Germinal center (tissue), 1 donor: Measurements from ENCODE around the gene SPG7.
"Not testable (repeated sequence)": the region's sequence is repeated elsewhere in the genome, so short reads cannot be mapped to it uniquely, and the experiment has no call there.

ENCODE experiments used
- DNase-seq: peaks from one replicate; pipeline ENCODE4 v3.0.0; 2012; ENCODE audit warnings: mixed read lengths, low spot score

Gene SPG7

DNA sequence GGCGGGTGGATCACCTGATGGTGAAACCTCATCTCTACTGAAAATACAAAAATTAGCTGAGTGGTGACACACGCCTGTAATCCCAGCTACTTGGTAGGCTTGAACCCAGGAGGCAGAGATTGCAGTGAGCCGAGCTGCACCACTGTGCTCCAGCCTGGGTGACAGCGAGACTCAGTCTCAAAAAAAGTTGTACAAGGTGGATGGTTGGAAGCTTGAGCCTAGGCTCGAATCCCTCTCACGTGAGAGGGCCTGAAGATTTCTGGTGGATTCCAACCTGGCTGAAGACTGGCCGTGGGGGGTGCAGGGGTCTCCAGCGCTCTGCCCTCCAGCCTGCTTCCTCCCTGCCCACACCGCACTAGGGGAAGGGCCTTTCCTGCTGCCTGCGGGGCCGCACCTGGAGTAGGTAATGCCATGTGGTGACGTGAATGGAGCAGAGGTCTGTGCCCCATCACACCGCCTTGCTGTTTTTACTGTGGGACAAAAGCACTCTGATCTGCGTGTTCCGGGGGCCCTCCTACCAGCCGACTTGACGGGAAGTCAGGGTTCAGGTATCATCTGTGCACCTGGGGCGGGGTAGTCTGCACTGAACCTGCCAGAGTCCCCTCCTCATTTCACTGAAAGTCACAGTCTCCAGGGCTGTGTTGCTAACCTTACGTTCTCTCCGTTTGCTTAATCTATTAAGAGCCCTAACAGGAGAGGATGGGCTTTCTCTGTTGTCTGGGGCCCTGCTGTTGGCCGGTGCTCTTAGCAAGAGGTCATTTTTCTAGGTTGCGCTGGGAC is 56.5 kb downstream of the SPG7 start:
- no peak for DNase-seq

DNA sequence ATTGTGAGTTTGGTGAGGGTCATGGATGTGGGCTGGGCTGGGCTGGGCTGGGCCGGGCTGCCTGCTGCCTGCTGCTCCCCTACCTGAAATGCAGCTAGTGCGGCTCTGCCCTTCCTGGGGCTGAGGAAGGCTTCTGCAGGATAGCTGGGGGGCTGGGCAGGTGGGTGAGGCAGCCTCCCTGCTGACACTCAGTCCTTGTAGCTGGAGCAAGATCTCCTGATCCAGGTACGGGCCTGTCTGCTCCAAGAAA is 57.0 kb downstream of the SPG7 start:
- no peak for DNase-seq

DNA sequence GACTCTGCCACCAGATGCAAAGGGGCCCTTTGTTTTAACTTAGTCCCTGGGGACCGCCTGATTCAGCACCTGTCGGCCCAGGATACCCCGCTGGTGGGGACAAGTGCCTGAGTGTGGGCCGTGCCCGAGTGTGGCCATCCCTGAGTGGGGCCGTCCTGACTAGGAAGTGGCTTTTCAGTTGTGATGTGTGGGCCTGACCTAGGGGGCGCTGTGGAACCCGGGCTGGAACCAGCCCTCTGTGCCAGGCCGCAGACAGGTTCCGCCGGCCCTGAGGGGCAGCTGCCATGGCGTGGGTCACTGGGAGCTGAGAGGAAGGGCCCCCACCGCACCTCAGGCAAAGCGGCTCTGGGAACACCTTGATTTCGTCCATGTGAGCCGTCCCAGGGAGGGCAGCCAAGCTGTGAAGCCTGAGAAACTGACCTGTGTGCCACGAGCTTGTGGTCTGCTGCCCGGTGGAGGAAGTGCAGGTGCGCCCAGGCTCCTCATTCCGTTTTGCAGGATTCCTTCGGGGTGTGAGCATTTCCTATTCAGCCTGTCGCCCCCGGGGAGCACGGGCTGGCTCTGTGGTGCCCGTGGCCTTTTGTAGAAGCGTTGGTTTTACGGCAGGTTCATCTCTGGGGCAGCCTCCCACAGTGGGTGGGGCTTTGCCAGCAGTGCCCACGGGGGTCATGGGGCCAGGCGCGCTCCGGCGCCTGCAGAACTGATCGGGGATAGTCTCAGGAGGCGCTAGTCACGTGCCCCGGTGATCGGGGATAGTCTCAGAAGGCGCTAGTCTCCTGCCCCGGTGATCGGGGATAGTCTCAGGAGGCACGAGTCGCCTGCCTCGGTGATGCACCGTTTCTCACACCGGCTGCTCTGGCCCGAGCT is 57.5 kb downstream of the SPG7 start:
- peak; percentile 37 for DNase-seq

DNA sequence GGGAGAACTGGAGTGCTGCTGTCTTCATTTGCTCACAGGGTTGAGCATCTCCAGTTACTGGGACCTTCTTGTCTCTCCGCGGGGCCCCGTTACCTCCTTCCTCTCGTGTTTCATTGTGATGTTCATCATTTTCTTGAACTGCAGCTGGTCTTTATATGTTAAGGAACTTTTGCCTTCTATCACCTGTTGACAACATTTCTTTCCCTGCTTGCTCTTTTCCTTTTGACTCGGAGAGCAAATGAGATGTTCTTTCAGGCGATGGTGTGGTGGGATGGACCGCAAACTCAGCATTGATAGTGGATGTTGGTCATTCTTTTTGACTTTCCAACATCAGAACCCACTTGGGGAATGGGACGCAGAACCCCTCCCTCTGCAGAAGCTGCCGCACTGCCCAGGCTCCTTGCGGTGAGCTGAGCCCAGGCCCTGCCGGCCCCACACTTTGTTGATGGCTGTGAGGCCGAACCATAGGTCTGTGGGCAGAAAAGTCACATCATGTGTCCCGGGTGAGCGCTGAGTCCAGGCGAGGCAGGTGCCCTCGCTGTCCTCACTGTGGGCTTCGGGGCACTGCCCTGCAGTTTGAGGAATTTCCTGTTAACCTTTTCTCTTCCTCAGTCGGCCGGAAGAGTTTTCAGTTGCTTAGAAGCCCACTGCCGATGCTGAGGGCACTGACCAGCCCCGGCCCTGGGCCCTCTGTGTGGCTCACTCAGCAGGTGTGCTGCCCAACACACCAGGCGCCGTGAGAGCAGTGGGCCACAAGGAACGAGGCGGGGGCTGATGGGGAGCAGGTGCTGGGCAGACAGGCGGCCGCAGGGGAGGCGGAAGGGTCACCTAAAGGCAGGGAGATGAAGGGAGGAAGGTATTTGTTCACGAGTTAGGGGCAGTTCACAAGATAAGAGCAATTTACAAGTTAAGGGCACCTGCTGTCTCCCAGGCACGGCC is 59.7 kb downstream of the SPG7 start:
- no peak for DNase-seq

DNA sequence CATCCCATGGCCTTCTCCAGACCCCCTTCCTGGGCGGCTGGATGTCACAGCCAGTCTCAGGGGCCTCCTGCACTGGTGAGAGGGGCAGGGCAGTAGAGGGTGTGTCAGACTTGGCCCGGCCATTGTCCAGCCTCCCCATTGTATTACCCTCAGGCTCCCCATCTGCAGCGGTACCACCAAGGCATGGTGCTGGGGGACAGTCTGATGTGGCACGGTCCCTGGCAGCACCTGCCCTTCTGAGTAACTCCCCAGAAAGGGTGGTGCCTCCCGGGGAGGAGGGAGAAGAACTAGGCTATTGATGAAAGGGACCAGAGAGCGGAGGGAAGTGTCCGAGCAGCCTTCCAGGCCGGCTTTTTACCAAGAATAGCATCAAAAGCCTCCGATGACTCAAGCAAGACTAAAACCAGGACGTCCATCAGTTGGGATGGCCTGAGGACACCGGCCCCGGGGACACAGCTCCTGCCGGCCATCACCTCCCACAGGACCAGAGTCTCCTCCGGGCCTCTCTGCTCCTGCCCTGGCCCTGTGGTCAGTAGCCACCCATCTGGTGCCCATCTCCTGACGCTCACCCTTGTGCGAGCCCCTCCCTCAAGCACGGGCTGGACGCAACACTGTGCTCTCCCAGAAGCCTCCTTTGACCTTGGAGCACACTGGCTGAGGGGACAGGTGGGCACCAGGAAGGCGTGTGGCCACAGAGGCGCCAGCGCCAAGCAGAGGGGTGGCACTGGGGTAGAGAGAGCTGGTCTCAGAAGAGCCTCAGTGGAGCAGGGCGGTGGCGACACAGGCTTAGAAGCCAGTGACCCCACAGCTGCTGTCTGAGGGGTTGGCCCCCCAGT is 61.5 kb downstream of the SPG7 start:
- DNase-seq, result no peak

DNA sequence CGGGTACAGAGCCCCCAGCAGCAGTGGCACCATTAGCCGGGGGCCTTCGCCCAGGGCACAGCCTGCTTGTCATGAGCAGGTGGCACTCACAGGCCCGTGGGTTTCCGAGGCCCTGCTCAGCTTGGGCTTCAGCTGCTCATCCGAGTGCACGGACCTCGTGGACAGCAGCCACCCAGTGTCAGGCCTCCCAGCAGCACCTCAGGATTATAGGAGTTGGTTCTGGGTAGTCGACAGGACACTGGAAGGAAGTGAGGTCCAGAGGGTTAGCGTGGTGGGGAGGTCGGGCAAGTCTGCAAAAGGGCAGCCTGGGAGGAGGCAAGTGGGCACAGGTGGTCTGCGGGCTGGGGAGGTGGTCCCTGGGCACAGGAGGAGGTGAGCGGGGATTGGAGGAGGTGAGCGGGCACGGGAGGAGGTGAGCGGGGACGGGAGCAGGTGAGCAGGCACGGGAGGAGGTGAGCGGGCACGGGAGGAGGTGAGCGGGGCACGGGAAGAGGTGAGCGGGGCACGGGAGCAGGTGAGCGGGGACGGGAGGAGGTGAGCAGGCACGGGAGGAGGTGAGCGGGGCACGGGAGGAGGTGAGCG is 62.2 kb downstream of the SPG7 start:
- no peak for DNase-seq

DNA sequence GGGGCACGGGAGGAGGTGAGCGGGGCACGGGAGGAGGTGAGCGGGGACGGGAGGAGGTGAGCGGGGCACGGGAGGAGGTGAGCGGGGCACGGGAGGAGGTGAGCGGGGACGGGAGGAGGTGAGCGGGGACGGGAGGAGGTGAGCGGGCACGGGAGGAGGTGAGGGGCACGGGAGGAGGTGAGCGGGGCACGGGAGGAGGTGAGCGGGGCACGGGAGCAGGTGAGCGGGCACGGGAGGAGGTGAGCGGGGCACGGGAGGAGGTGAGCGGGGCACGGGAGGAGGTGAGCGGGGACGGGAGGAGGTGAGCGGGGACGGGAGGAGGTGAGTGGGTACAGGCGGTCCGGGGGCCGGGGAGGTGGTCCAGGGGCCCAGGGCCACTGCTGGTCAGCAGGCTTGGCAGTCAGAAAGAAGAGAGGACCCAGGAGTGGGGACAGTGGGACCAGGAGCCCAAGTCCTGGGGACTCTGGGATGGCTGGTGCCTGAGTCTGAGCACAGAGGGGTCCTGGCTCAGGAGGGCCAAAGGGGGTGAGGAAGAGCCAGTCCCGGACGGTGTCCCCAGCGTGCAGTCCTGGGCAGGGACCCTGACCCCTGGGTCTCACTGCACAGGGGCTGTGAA is 62.9 kb downstream of the SPG7 start:
- DNase-seq, result not testable (repeated sequence)

DNA sequence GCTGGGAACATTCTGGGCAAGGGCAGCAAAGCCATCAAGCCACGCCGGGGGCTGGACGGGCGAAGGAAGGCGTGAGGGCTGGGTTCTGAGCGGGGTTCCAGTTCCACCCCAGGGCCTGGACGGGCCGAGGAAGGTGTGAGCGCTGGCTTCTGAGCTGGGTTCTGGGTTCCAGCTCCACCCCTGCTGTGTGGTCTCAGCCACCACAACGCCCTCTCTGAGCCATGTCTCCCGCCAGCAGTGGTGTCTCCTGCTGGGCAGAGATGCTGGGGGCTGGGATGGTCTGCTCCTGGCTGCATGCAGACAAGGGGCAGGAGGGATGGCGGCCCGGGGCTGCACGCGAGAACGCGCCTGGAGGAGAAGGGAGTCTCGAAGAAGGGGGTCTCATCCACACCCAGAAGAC is 63.4 kb downstream of the SPG7 start:
- no peak for DNase-seq

DNA sequence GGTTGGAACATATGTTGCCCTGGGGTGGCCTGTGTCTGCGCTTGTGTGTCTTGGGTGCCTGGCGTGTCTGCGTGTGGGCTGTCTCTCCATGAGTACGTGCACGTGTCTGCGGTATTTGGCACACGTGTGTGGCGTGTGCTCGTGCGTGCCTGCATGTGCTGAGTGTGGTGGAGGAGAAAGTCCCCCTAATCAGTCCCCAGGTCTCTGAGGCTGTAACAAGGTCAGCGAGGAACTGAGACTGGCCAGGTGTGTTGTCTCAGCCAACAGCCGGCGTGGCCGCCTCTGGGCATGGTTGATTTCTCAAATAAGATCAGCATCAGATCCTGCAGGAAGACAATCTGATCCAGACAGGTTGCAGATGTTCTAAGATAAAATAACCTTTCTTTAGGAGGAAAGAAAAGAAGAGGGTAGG is 63.9 kb downstream of the SPG7 start:
- DNase-seq, result no peak

DNA sequence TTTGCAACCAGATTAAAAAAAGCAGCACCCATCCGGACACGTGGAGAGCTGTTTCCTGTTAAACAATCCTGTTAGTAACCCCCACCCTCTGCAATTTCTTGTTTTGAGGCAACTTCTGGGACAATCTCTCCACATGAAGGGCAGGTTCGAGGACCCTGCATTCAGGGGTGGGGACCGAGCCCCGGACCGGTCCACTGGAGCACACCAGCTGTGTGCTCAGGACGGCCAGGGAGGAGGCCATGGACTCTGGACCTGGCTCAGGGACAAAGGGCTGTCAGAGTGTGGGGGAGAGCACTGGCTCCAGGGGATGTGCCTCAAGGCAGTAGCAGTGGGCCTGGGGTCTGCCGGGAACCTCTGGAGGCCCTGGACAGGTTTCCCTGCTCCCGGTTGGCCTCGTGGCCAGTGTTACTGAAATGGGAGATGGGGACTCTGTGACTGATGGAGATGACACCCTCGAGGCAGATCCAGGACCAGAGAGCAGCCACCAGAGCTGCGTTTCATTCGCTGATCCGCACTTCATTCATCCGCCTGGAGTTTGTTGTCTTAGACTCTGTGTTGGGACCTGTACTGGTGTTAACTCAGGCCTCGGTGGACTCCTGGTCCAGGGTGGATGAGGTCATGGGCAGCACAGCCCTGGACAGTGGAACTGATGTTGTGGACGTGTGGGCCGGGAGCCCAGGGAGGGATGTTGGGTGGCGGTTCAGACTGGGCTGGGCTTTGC is 64.4 kb downstream of the SPG7 start:
- DNase-seq, result no peak

DNA sequence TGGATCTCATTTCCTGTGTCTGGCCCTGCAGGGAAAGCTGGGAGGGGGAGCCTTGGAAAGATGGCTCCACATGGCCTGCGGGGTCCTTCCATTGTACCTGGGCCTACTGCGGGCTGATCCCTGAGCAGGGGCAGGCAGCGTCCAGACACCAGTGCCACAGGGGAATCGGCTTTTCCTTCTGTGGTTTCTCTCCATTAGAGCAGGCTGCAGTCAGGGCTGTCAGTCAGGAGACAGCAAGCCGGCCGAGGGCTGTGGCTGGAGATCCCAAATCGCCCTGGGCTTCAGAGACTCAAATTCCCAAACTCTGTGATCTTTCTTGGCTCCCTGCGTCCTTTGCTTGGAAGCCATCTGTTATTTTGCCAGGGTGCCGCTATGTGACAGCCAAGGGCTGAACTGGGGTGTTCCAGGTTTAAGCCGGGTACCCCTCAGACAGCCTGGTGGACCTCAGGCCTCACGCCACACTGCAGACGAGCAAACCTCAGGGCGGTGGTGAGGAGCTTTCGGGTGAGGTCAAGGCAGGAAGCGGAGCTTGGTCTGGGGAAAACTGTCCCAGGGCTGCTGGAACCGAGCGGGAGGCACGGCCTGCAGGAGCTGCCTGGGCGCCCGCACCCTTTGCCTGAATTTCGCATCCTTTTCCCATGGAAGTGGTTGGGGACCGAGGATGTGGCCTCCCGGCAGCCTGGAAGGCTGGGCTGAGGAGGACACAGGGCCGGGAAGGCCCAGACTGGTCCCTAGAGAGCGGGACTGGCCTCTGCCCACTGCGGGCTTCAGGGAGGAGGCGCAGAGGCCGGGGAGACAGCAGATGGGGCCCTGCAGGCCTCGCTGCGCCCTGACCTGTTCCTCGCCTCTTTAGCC is 65.8 kb downstream of the SPG7 start:
- no peak for DNase-seq

DNA sequence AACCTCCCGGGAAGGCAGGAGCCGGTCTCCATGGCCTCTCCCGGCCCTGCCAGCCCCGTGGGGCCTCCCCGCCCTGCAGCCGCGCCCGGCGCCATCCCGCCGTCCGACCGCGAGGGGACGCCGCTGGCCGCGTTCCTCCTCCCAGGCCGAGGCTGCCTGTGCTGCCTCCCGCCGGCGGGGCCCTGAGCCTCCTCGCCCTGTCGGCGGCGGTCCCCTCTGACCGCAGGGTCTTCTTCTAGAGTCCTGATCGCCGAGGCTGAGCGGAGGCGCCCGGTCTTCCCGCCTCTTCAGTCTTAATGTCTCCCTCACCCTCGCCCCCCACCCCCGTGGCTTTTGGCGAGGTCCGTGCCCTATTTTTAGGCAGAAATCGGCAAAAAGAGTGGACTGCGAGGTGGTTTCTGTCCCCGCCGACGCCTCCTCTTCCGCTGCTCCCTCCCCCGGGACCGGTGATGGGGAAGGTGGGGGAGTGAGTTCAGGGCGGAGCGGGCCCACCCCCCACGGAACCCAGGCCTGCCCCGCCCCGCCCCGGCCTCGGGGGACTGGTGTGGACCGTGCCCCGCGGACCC is 66.6 kb downstream of the SPG7 start:
- DNase-seq, result peak; percentile 80

DNA sequence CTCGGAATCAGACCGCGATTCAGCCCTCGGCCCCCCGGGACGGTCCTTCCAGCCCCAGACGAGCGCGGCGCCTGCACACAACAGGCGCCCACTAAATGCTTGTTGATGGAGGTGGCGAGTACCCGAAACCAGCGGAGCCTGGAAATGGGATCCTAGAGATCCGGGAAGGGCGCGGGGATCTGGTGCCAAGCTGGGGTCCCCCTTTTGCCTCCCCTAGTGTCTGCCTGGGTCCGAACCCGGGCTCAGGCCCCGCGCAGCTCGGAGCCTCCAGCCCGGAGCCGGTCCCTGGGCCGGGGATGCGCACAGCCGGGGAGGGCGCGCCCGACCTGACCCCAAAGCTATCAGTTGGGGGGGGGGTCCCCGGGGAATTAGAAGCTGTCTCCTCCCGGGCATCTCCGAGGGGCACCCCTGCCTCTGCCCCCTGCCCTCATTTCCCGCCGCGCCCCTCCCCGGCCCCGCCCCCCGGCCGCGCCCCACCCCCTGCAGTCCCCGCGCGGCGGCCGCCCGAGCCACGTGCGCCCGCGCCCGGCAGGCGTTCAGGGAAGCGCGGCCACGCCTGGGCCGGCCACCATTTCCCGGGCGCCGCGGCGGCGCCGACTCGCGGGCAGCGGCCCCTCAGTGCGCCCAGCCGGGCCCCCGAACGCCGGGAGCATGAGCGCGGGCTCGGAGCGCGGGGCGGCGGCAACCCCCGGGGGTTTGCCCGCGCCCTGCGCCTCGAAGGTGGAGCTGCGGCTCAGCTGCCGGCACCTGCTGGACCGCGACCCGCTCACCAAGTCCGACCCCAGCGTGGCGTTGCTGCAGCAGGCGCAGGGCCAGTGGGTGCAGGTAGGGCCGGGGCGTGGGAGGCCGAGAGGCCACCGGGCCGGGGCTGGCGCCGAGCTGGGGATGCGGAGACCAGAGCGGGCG is 67.3 kb downstream of the SPG7 start, which contains the start of gene CPNE7:
Gene CPNE7, plus strand, starts transcription at position 512 of the 906 bp plus-strand sequence. Its CDS starts 140 bp downstream, at position 652.
- DNase-seq, result peak; percentile 54

DNA sequence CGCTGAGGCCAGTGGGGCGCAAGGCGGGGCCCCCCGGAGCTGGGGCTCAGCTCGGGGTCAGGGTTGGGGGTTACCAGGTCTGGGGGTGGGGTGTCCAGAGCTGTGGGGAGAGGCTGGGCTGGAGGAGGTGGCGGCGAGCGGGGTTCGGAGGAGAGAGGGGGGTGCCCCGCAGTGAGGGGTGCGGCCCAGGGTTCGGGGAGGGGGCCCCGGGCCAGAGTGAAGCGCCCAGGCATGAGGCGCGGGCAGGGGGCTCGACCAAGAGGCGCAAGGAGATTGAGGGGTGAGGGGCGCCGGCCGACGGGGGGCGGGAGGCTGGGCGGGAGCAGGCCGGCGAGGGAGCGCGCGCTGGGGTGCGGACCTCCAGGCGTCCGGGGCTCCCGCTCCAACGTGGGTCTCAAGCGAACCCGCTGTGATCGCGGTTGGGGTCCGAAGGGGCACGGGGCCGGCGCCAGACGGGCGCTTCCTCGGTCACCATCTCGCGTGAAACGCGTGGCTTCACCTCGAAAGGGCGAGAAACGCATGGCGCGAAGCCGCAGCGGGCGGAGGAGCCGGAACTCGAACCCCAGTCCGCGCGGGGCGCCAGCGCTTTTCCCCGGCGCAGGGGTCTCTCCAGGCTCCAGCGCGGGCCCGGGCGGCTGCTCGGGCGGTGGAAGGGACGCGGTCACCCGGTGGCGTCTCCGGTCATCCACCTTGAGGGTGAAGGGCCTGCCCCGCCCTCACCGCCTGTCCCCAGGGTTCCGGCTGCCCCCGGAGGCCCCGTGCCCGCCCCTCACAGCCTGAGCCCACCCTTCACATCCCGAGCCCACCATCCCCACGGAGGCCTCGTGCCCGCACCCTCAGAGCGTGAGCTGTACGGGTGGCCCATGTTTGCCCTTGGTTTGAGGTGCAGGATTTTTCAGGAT is 68.2 kb downstream of the SPG7 start:
- DNase-seq, result no peak

DNA sequence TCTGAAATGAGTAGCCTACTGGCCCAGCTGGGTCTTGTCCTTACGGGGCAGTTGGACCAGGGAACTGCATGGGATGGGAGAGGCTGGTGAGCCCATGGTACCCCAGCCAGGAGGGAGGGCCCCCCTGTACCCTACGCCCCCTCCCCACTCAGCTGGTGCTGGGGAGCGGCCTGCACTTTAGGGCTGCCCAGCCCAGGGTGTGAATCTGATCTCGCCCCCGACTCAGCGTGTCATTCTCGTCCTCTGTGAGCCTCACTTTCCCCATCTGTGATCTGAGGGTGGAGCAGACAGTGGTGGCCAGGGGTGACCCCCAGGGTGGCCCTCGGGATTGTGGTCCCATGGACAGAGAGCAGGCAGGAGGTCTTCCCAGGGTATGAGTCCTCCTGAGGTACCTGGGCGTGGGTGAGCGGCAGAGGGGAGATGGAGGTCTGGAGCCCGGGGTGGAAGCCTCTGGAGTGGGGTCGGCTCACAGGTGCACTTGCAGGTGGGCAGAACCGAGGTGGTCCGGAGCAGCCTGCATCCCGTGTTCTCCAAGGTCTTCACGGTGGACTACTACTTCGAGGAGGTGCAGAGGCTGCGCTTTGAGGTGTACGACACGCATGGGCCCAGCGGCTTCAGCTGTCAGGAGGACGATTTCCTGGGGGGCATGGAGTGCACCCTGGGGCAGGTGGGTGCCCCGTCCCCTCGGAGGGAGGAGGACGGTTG is 69.0 kb downstream of the SPG7 start:
- no peak for DNase-seq

DNA sequence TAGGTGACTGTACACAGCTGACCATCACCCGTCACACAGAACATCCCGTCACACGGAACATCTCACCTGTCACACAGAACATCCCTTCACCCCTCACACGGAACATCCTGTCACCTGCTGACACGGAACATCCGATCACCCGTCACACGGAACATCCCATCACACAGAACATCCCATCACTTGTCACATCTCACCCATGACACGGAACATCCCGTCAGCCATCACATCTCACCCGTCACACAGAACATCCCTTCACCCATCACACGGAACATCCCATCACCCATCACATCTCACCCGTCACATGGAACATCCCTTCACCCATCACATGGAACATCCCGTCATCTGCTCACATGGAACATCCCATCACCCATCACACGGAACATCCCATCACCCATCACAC is 71.1 kb downstream of the SPG7 start:
- DNase-seq, result no peak
